Ovary (tissue), 9 donors: ENCODE results near the gene TIMM21. TPM values are rescaled to one million over a fixed set of nuclear protein-coding genes. Genes with fewer than 3 reads are reported as not detected.

Source experiments
- DNase-seq, 5 donors: peaks; one replicate each; pipeline ENCODE4 v3.0.0-alpha.2; 2019 to 2020
- H3K27ac ChIP-seq, 2 donors: fragments of 200-600 bp; one replicate each; pipeline versions ENCODE4 v1.5.1 to v1.8.0; 2019 to 2022
- H3K27me3 ChIP-seq: fragments of 200-600 bp; one replicate; pipeline ENCODE4 v1.8.0; 2022
- H3K36me3 ChIP-seq: fragments of 200-600 bp; sonication (generic); one replicate; pipeline ENCODE4 v1.5.1; 2019
- H3K4me1 ChIP-seq: one replicate; pipeline ENCODE4 v1.8.1; 2013; ENCODE audit warnings: mild to moderate bottlenecking, moderate library complexity; ENCODE audit not compliant: insufficient read depth
- H3K4me3 ChIP-seq: fragments of 200-600 bp; sonication (generic); one replicate; pipeline ENCODE4 v1.5.1; 2017
- H3K9me3 ChIP-seq, 2 donors: fragments of 200-600 bp in 1 of 2; sonication (generic) in 1 of 2; one replicate each; pipeline versions ENCODE4 v1.5.1 to v1.8.1; 2013 to 2019; ENCODE audit warnings: mild to moderate bottlenecking in 1 of 2, moderate library complexity in 1 of 2
- EP300 ChIP-seq: sonication (generic); formaldehyde crosslinking; IDR thresholded peaks from one replicate; pipeline ENCODE4 v1.6.1; 2017; ENCODE audit warnings: antibody characterized with exemption
- POLR2A ChIP-seq: fragments of 450-650 bp; IDR thresholded peaks from one replicate; pipeline ENCODE4 v1.6.1; 2017; ENCODE audit warnings: antibody characterized with exemption, mild to moderate bottlenecking, moderate library complexity
- WGBS, 3 donors: extraction: QIAGEN DNeasy Blood & Tissue Kit in 1 of 3; methylation state at CpG; one replicate each; pipeline versions ENCODE4 v1.1.5 to v1.1.7; 2013 to 2017; 5-methylcytosine and 5-hydroxymethylcytosine counted together
- intact Hi-C, 4 donors: fragments of 100-400 bp; cut with DNase I; formaldehyde crosslinking; loops; one replicate each; pipeline versions ENCODE4 v1.11.0 to v1.15.1; 2022 to 2023
- polyA plus RNA-seq, 2 donors: library from polyadenylated mRNA; stranded (reverse); fragments of 200-250 nt in 1 of 2; fragments of 350-450 nt in 1 of 2; fragmentation: Illumina TruSeq in 1 of 2; extraction: RNeasy Lipid Tissue Mini Kit (QIAGEN cat#74804) in 1 of 2; gene quantifications; one replicate each; pipeline ENCODE4 v1.2.3, GENCODE V29; 2013 to 2014
- total RNA-seq, 7 donors: library from RNA; depleted of rRNA in 2 of 7; stranded (reverse); fragments of >200 nt in 2 of 7; fragmentation: NEBNext Ultra II Directional in 3 of 7; extraction: Animal tissue kit (Norgen Biotek cat#: 25700) in 3 of 7; gene quantifications; one replicate each; pipeline versions ENCODE4 v1.1.0 to v1.2.4, GENCODE V29; 2016 to 2023
- TF ChIP-seq, protein P1 (sequence below), 3 donors: fragments of 450-650 bp in 2 of 3; fragments of 200-600 bp in 1 of 3; IDR thresholded peaks; one replicate each; pipeline versions ENCODE4 v1.5.1 to v1.8.0; 2016 to 2022; ENCODE audit warnings: antibody characterized with exemption in 3 of 3, mild to moderate bottlenecking in 1 of 3
- donor health status: DM: no; HTN: no; CAD: no; lungs with moderate emphysema.
- donor health status: DM: no; HTN: no; CAD: no.
- donor health status: Bipolar disorder and iron deficiency.
- donor health status: DM: yes; HTN: yes; CAD: no.
- donor health status: DM: no; HTN: no; CAD: no.
- donor health status: DM: yes; HTN: yes; CAD: no.

TIMM21 gene
- total and polyA plus RNA-seq, 9 donors = 12.5 to 49.8 (median 22.9) TPM

- WGBS, 3 donors = 67 to 70% (median 68%) methylated on average over 6 of the region's 6 CpGs
- intact Hi-C loops = loop anchor here in 1 of 4 donors (2.0 kb wide), 1 partner anchor 221 kb away; no protein-coding TSS in a partner anchor
- TF ChIP-seq, protein P1, sequence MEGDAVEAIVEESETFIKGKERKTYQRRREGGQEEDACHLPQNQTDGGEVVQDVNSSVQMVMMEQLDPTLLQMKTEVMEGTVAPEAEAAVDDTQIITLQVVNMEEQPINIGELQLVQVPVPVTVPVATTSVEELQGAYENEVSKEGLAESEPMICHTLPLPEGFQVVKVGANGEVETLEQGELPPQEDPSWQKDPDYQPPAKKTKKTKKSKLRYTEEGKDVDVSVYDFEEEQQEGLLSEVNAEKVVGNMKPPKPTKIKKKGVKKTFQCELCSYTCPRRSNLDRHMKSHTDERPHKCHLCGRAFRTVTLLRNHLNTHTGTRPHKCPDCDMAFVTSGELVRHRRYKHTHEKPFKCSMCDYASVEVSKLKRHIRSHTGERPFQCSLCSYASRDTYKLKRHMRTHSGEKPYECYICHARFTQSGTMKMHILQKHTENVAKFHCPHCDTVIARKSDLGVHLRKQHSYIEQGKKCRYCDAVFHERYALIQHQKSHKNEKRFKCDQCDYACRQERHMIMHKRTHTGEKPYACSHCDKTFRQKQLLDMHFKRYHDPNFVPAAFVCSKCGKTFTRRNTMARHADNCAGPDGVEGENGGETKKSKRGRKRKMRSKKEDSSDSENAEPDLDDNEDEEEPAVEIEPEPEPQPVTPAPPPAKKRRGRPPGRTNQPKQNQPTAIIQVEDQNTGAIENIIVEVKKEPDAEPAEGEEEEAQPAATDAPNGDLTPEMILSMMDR (IDR thresholded peaks at IDR 0.05) = no peak
- TF ChIP-seq EP300 = no peak
- no peak for TF ChIP-seq POLR2A
- Histone ChIP-seq H3K4me3 (no peak overlapping the region), H3K9me3 (peaks cover 0 to 3% of the 10 kb centered on the region in 2 donors), H3K36me3 (no peaks in the 10 kb centered on the region), H3K4me1 (no peaks in the 10 kb centered on the region), H3K27me3 (no peaks in the 10 kb centered on the region), H3K27ac (no peak overlapping the region)
- DNase-seq = no peak
Measured at GRCh38 chr18:74175658-74176057, 27.3 kb downstream of the TIMM21 start.

DNA sequence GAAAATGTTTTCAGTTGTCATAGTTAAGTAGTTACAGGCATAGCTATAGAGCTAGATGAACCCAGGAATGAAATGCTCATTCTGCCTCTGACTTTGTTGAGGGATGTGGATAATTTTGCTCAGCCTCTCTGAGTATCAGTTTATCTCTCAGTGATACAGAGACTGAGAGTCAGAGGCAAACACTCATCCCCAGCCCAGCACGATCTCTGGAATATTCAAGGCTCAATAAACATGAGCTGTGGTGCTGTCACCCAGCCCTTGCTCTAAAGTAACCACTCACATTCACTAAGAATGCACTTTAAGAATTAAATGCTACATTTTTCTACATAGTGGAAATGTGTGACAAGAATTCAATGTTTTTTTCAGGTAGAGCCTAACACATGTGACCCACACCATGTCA is 30.6 kb downstream of the TIMM21 start:
- Histone ChIP-seq H3K4me1 (no peaks in the 10 kb centered on the region), H3K27ac (no peak overlapping the region), H3K4me3 (no peak overlapping the region), H3K27me3 (no peaks in the 10 kb centered on the region), H3K36me3 (no peaks in the 10 kb centered on the region), H3K9me3 (peaks cover 0 to 3% of the 10 kb centered on the region in 2 donors)
- DNase-seq = no peak
- 53 to 85% (median 72%) methylated on average over 1 of the region's 1 CpG for WGBS, 3 donors
- intact Hi-C loops = no loop called here
- TF ChIP-seq, protein P1 (IDR thresholded peaks at IDR 0.05) = no peak
- no peak for TF ChIP-seq EP300
- no peak for TF ChIP-seq POLR2A

DNA sequence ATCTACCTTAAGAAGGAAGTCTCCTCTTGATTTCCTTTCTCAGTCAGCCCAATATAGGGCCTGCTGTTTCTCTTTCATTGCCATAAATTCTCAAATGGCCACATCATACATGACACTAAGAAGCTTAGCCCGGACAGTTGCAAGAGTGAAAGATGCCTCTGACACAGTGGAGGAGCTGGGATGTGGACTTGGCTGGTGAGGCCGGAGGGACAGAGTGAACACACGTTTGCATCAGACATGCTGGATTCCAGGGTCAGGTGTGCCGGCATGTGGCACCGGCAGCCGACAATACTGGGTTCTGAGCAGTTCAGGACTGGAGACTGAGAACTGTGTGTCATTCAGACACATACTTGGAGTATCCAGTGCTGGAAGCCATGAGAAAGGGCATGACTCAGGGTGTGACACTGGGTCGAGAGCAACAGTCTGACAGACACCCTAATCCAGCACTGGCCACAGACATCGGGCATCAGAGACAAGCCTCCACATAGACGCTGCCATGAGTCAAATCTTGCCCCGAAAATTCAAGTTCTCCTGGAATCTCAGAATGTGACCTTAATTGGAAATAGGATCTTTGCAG is 31.4 kb downstream of the TIMM21 start:
- TF ChIP-seq EP300 = no peak
- no peak for TF ChIP-seq POLR2A
- no peak for DNase-seq
- Histone ChIP-seq H3K27ac (no peak overlapping the region), H3K9me3 (peaks cover 0 to 3% of the 10 kb centered on the region in 2 donors), H3K27me3 (no peaks in the 10 kb centered on the region), H3K4me3 (no peak overlapping the region), H3K36me3 (no peaks in the 10 kb centered on the region), H3K4me1 (no peaks in the 10 kb centered on the region)
- intact Hi-C loops = loop anchor here in 1 of 4 donors (10.0 kb wide), 1 partner anchor 295 kb away; no protein-coding TSS in a partner anchor
- 74 to 84% (median 81%) methylated on average over 10 of the region's 10 CpGs for WGBS, 3 donors

GRCh38 chr18:74182335-74182734 is 34.0 kb downstream of the TIMM21 start:
- H3K27me3 ChIP-seq = no peaks in the 10 kb centered on the region
- TF ChIP-seq EP300 = no peak
- TF ChIP-seq, protein P1 (IDR thresholded peaks at IDR 0.05) = no peak
- no peak for TF ChIP-seq POLR2A
- H3K4me1 ChIP-seq = no peaks in the 10 kb centered on the region
- 89 to 98% (median 93%) methylated on average over 19 of the region's 19 CpGs for WGBS, 3 donors
- H3K4me3 ChIP-seq = no peak overlapping the region
- peaks cover 0 to 3% of the 10 kb centered on the region in 2 donors for H3K9me3 ChIP-seq
- no peak overlapping the region for H3K27ac ChIP-seq
- no peaks in the 10 kb centered on the region for H3K36me3 ChIP-seq
- intact Hi-C loops = loop anchor here in 1 of 4 donors (10.0 kb wide), 1 partner anchor 292 kb away; no protein-coding TSS in a partner anchor
- no peak for DNase-seq

- DNase-seq = no peak
- WGBS, 3 donors = 23 to 43% (median 40%) methylated on average over 1 to 3 of the region's 3 CpGs
- Histone ChIP-seq H3K9me3 (peaks cover 0 to 3% of the 10 kb centered on the region in 2 donors), H3K36me3 (no peaks in the 10 kb centered on the region), H3K4me3 (no peak overlapping the region), H3K27me3 (no peaks in the 10 kb centered on the region), H3K27ac (no peak overlapping the region), H3K4me1 (no peaks in the 10 kb centered on the region)
- intact Hi-C loops = loop anchor here in 1 of 4 donors (10.0 kb wide), 1 partner anchor 292 kb away; no protein-coding TSS in a partner anchor
- TF ChIP-seq EP300 (no peak), POLR2A (no peak)
- TF ChIP-seq, protein P1 (IDR thresholded peaks at IDR 0.05) = no peak
Measured at GRCh38 chr18:74183130-74183529, 34.8 kb downstream of the TIMM21 start.
